GM12891 (cell line): ENCODE data around the gene MRPL38.

Source experiments
- PAX5 ChIP-seq: IDR thresholded peaks from 2 replicates; pipeline ENCODE4 v1.6.1; 2011; ENCODE audit warnings: low read length, moderate library complexity, mild to moderate bottlenecking; ENCODE audit not compliant: insufficient read depth, severe bottlenecking
- POLR2A ChIP-seq: IDR thresholded peaks from 2 replicates; pipeline ENCODE4 v1.6.1; 2011; ENCODE audit warnings: low read depth, low read length, control low read depth
- POLR2AphosphoS5 ChIP-seq: IDR thresholded peaks from 2 replicates; pipeline ENCODE4 v1.6.1; 2011; ENCODE audit warnings: low read depth, low read length, control low read depth
- POU2F2 ChIP-seq: IDR thresholded peaks from 2 replicates; pipeline ENCODE4 v1.6.1; 2011; ENCODE audit warnings: low read depth, mild to moderate bottlenecking, control low read depth, low read length, moderate library complexity
- SPI1 ChIP-seq: IDR thresholded peaks from 2 replicates; pipeline ENCODE4 v1.6.1; 2011; ENCODE audit warnings: low read depth, low read length, control low read depth
- TAF1 ChIP-seq: IDR thresholded peaks from 2 replicates; pipeline ENCODE4 v1.6.1; 2011; ENCODE audit warnings: low read depth, low read length, control low read depth

- TF ChIP-seq TAF1 (no peak), POLR2AphosphoS5 (no peak), POLR2A (no peak), PAX5 (no peak), SPI1 (no peak), POU2F2 (no peak)
These were observed 46.3 kb upstream of the MRPL38 start for GRCh38 chr17:75950855-75951554.
